H1 (cell line): Measurements from ENCODE around the gene BEST3.

Experiments
- EZH2 ChIP-seq: fragments of 200-600 bp; sonication (generic); IDR thresholded peaks from 2 replicates; pipeline ENCODE4 v1.7.1; 2012; ENCODE audit warnings: low read depth, mild to moderate bottlenecking, moderate library complexity, low read length, inconsistent platforms; ENCODE audit not compliant: severe bottlenecking
- KDM4A ChIP-seq: IDR thresholded peaks from one replicate; pipeline ENCODE4 v1.7.1; 2012; ENCODE audit warnings: low read depth, mild to moderate bottlenecking, moderate library complexity, low read length, inconsistent platforms; ENCODE audit not compliant: severe bottlenecking
- NRF1 ChIP-seq: IDR thresholded peaks from 2 replicates; pipeline ENCODE4 v1.6.1; 2011; ENCODE audit warnings: mild to moderate bottlenecking, low read depth, low read length, improper control_type of control experiment
- POLR2AphosphoS5 ChIP-seq: IDR thresholded peaks from 2 replicates; pipeline ENCODE4 v1.6.1; 2011; ENCODE audit warnings: low read depth, low read length
- RNF2 ChIP-seq: fragments of 200-900, 300-1000 bp; sonication (generic); IDR thresholded peaks from 2 replicates; pipeline ENCODE4 v1.7.1; 2016; ENCODE audit warnings: borderline replicate concordance, low read depth, mild to moderate bottlenecking, antibody characterized with exemption, low read length; ENCODE audit not compliant: poor library complexity, severe bottlenecking; ENCODE audit errors: missing control alignments
- SIX5 ChIP-seq: IDR thresholded peaks from 2 replicates; pipeline ENCODE4 v1.6.1; 2011; ENCODE audit warnings: mild to moderate bottlenecking, low read depth, low read length
- TF ChIP-seq, protein P1 (sequence below), 3 experiments: IDR thresholded peaks; 1 replicate in 2 of 3; 2 replicates in 1 of 3; pipeline versions ENCODE4 v1.5.1 to v1.6.1; 2011; ENCODE audit warnings: low read length in 3 of 3, mild to moderate bottlenecking in 3 of 3, inconsistent platforms in 2 of 3, low read depth in 1 of 3, moderate library complexity in 1 of 3; ENCODE audit not compliant: insufficient read depth in 1 of 3; ENCODE audit errors: control extremely low read depth in 1 of 3

- TF ChIP-seq POLR2AphosphoS5 (no peak), NRF1 (no peak), EZH2 (no peak), RNF2 (no peak), SIX5 (no peak), KDM4A (no peak)
- TF ChIP-seq, protein P1, sequence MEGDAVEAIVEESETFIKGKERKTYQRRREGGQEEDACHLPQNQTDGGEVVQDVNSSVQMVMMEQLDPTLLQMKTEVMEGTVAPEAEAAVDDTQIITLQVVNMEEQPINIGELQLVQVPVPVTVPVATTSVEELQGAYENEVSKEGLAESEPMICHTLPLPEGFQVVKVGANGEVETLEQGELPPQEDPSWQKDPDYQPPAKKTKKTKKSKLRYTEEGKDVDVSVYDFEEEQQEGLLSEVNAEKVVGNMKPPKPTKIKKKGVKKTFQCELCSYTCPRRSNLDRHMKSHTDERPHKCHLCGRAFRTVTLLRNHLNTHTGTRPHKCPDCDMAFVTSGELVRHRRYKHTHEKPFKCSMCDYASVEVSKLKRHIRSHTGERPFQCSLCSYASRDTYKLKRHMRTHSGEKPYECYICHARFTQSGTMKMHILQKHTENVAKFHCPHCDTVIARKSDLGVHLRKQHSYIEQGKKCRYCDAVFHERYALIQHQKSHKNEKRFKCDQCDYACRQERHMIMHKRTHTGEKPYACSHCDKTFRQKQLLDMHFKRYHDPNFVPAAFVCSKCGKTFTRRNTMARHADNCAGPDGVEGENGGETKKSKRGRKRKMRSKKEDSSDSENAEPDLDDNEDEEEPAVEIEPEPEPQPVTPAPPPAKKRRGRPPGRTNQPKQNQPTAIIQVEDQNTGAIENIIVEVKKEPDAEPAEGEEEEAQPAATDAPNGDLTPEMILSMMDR (IDR thresholded peaks at IDR 0.05; ENCODE audit: control extremely low read depth in 1 of 3, insufficient read depth in 1 of 3, low read depth in 1 of 3, low read length in 3 of 3), result no peak
These were observed 33.0 kb upstream of the BEST3 start for GRCh38 chr12:69732088-69732487.
